Measurements from ENCODE around the gene HLF.

Gene HLF

GRCh38 chr17:55258578-55259135, 6.1 kb upstream of the HLF start:
- no peak for DNase-seq (ENCODE audit: low read depth)

- DNase-seq (ENCODE audit: low read depth) = no peak
Measured at GRCh38 chr17:55259684-55260111, 5.1 kb upstream of the HLF start.

GRCh38 chr17:55261311-55261710, 3.4 kb upstream of the HLF start:
- DNase-seq (ENCODE audit: low read depth) = no peak

- DNase-seq (ENCODE audit: low read depth) = no peak
Measured at GRCh38 chr17:55263569-55264277, 1.0 kb upstream of the HLF start.

- no peak for DNase-seq (ENCODE audit: low read depth)
Measured at GRCh38 chr17:55264278-55264644, 499 bp upstream of the HLF start.

- no peak for DNase-seq (ENCODE audit: low read depth)
Measured at GRCh38 chr17:55265311-55266021, 706 bp downstream of the HLF start.

GRCh38 chr17:55266051-55266957, 1.5 kb downstream of the HLF start:
- DNase-seq (ENCODE audit: low read depth) = no peak

- DNase-seq (ENCODE audit: low read depth) = no peak
Measured at GRCh38 chr17:55266958-55267688, 2.4 kb downstream of the HLF start.

- DNase-seq (ENCODE audit: low read depth) = no peak
Measured at GRCh38 chr17:55267777-55268648, 3.3 kb downstream of the HLF start.

- no peak for DNase-seq (ENCODE audit: low read depth)
Measured at GRCh38 chr17:55268649-55269480, 4.1 kb downstream of the HLF start.

GRCh38 chr17:55269894-55270293, 5.1 kb downstream of the HLF start:
- DNase-seq (ENCODE audit: low read depth) = no peak

GRCh38 chr17:55271223-55271571, 6.4 kb downstream of the HLF start:
- no peak for DNase-seq (ENCODE audit: low read depth)

- DNase-seq (ENCODE audit: low read depth) = no peak
Measured at GRCh38 chr17:55271958-55272710, 7.4 kb downstream of the HLF start.

GRCh38 chr17:55272711-55273578, 8.2 kb downstream of the HLF start:
- DNase-seq (ENCODE audit: low read depth) = no peak

- DNase-seq (ENCODE audit: low read depth) = no peak
Measured at GRCh38 chr17:55273579-55274354, 9.0 kb downstream of the HLF start.

- DNase-seq (ENCODE audit: low read depth) = no peak
Measured at GRCh38 chr17:55274355-55275255, 9.8 kb downstream of the HLF start.
